ENCODE results near the gene PLXNC1.

PLXNC1 gene

DNA sequence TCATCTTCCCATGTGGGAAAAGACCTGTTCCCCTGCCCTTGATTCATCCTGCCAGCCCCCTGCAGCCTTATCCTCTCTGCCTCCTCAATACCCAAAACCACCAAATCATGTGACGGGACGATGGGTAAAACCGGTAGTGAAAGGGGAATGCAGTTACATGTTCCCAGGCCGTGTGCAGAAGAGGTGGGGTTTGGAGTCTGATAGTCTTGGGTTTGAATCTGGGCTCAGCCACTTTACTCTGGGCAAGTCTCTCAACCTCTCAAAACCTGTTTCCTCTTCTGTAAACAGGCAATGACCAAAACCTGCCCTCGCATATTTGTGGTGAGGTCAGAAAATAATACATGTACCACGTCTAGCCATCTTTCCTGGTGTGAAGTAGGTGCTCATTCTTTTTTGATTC is 123.0 kb downstream of the PLXNC1 start:
- peaks cover 22% of the 10 kb centered on the region for H3K4me1 ChIP-seq (ENCODE audit: low read length)
- no peak overlapping the region for H3K4me2 ChIP-seq (ENCODE audit: low read depth, low read length)
- no peak overlapping the region for H3K9ac ChIP-seq (ENCODE audit: low read length)
- H3F3A ChIP-seq (ENCODE audit: insufficient read depth, low read length): peaks cover 10% of the 10 kb centered on the region; the same call in 1 of the 2 replicates
- DNase-seq: peak; percentile 40
- peaks cover 6% of the 10 kb centered on the region; the same call in 1 of the 2 replicates for H3K36me3 ChIP-seq (replicated peaks; ENCODE audit: insufficient read depth, low read length)
- peaks cover 40% of the 10 kb centered on the region for H3K79me2 ChIP-seq (ENCODE audit: low read length)
- no peak overlapping the region for H3K4me3 ChIP-seq (ENCODE audit: low read length)
- peaks cover 5% of the 10 kb centered on the region; the same call in 1 of the 2 replicates for H4K20me1 ChIP-seq (ENCODE audit: insufficient read depth, low read length)
- no peaks in the 10 kb centered on the region for H3K27me3 ChIP-seq (replicated peaks; ENCODE audit: insufficient read depth, low read length)
- no peaks in the 10 kb centered on the region for H3K9me2 ChIP-seq (replicated peaks; ENCODE audit: insufficient read depth, low read length)
- no peaks in the 10 kb centered on the region for H3K9me3 ChIP-seq (replicated peaks; ENCODE audit: insufficient read depth, low read length)
- H3K27ac ChIP-seq (ENCODE audit: low read length): peak overlapping the region; percentile 17; the same call in 1 of the 2 replicates
- no peak for TF ChIP-seq EZH2 (optimal IDR thresholded peaks at IDR 0.05; ENCODE audit: low read depth, low read length)
- no peak for TF ChIP-seq EZH2phosphoT487 (IDR thresholded peaks at IDR 0.05; ENCODE audit: low read length)
- TF ChIP-seq, protein P1, sequence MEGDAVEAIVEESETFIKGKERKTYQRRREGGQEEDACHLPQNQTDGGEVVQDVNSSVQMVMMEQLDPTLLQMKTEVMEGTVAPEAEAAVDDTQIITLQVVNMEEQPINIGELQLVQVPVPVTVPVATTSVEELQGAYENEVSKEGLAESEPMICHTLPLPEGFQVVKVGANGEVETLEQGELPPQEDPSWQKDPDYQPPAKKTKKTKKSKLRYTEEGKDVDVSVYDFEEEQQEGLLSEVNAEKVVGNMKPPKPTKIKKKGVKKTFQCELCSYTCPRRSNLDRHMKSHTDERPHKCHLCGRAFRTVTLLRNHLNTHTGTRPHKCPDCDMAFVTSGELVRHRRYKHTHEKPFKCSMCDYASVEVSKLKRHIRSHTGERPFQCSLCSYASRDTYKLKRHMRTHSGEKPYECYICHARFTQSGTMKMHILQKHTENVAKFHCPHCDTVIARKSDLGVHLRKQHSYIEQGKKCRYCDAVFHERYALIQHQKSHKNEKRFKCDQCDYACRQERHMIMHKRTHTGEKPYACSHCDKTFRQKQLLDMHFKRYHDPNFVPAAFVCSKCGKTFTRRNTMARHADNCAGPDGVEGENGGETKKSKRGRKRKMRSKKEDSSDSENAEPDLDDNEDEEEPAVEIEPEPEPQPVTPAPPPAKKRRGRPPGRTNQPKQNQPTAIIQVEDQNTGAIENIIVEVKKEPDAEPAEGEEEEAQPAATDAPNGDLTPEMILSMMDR (IDR thresholded peaks at IDR 0.05; ENCODE audit: low read length): no peak
- H2AFZ ChIP-seq (ENCODE audit: low read length): no peak overlapping the region

DNA sequence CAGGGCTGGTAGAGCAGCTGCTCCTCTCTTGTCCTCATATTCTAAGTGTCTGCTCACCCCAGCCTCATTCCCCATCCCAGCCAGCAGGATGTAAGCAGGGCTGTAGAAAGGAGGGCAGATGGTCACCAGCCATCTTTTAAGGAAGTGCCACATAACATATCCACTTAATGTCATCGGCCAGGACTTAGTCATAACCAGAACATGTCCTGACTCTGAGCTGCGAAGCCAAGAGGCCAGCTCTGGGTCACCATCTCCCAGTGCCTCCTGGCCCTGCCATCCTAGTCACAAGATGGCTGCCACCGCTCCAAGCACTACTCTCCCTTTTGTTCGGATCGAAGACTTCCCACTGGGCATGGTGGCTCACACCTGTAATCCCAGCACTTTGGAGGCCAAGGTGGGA is 123.9 kb downstream of the PLXNC1 start:
- TF ChIP-seq, protein P1 (IDR thresholded peaks at IDR 0.05; ENCODE audit: low read length): no peak
- TF ChIP-seq EZH2 (optimal IDR thresholded peaks at IDR 0.05; ENCODE audit: low read depth, low read length): no peak
- no peak for TF ChIP-seq EZH2phosphoT487 (IDR thresholded peaks at IDR 0.05; ENCODE audit: low read length)
- H3K79me2 ChIP-seq (ENCODE audit: low read length): peaks cover 43% of the 10 kb centered on the region
- H3K9me3 ChIP-seq (replicated peaks; ENCODE audit: insufficient read depth, low read length): no peaks in the 10 kb centered on the region
- no peak overlapping the region for H3K27ac ChIP-seq (ENCODE audit: low read length)
- peaks cover 10% of the 10 kb centered on the region; the same call in 1 of the 2 replicates for H3F3A ChIP-seq (ENCODE audit: insufficient read depth, low read length)
- no peak for DNase-seq
- H3K36me3 ChIP-seq (replicated peaks; ENCODE audit: insufficient read depth, low read length): peaks cover 3% of the 10 kb centered on the region; the same call in 1 of the 2 replicates
- peaks cover 5% of the 10 kb centered on the region; the same call in 1 of the 2 replicates for H4K20me1 ChIP-seq (ENCODE audit: insufficient read depth, low read length)
- H3K9me2 ChIP-seq (replicated peaks; ENCODE audit: insufficient read depth, low read length): no peaks in the 10 kb centered on the region
- peaks cover 22% of the 10 kb centered on the region for H3K4me1 ChIP-seq (ENCODE audit: low read length)
- H3K4me2 ChIP-seq (ENCODE audit: low read depth, low read length): no peak overlapping the region
- no peak overlapping the region for H3K9ac ChIP-seq (ENCODE audit: low read length)
- H3K27me3 ChIP-seq (replicated peaks; ENCODE audit: insufficient read depth, low read length): no peaks in the 10 kb centered on the region
- no peak overlapping the region for H2AFZ ChIP-seq (ENCODE audit: low read length)
- H3K4me3 ChIP-seq (ENCODE audit: low read length): no peak overlapping the region

DNA sequence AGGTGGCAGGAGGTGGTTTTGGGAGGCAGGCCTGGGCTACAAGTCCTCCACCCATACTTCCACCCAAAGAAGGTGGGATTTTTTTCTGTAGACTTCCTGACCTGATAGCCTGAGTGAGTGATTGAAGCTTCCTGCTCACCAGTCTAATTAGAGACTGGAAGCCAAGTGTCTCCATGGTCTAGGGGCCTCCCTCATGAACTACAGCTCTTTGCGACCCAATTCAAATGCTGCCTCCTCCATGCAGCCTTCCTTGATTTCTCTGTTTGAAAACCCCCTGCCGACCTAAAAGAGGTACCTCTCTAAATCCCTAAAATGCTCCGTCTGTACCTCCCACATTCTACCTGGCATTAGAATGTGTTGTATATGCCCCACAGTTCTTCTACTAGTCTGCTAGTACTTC is 124.9 kb downstream of the PLXNC1 start:
- Histone ChIP-seq H3K4me1 (ENCODE audit: low read length) (peaks cover 22% of the 10 kb centered on the region), H3K9me2 (replicated peaks; ENCODE audit: insufficient read depth, low read length) (no peaks in the 10 kb centered on the region), H3F3A (ENCODE audit: insufficient read depth, low read length) (peaks cover 10% of the 10 kb centered on the region; the same call in 1 of the 2 replicates), H3K9me3 (replicated peaks; ENCODE audit: insufficient read depth, low read length) (no peaks in the 10 kb centered on the region), H2AFZ (ENCODE audit: low read length) (no peak overlapping the region), H4K20me1 (ENCODE audit: insufficient read depth, low read length) (peaks cover 5% of the 10 kb centered on the region; the same call in 1 of the 2 replicates), H3K36me3 (replicated peaks; ENCODE audit: insufficient read depth, low read length) (0 out of 2 replicates have a peak, but pooled peaks cover 3% of the 10 kb centered on the region), H3K4me3 (ENCODE audit: low read length) (no peak overlapping the region), H3K27ac (ENCODE audit: low read length) (no peak overlapping the region), H3K9ac (ENCODE audit: low read length) (no peak overlapping the region), H3K79me2 (ENCODE audit: low read length) (peaks cover 44% of the 10 kb centered on the region), H3K27me3 (replicated peaks; ENCODE audit: insufficient read depth, low read length) (no peaks in the 10 kb centered on the region), H3K4me2 (ENCODE audit: low read depth, low read length) (no peak overlapping the region)
- no peak for DNase-seq
- TF ChIP-seq EZH2phosphoT487 (IDR thresholded peaks at IDR 0.05; ENCODE audit: low read length): no peak
- TF ChIP-seq EZH2 (optimal IDR thresholded peaks at IDR 0.05; ENCODE audit: low read depth, low read length): no peak
- TF ChIP-seq, protein P1 (IDR thresholded peaks at IDR 0.05; ENCODE audit: low read length): no peak

Data from MM.1S (cell line).